ENCODE data around the gene ULK4.
"Not testable (repeated sequence)": the region's sequence is repeated elsewhere in the genome, so short reads cannot be mapped to it uniquely, and the experiment has no call there.

Gene ULK4

DNA sequence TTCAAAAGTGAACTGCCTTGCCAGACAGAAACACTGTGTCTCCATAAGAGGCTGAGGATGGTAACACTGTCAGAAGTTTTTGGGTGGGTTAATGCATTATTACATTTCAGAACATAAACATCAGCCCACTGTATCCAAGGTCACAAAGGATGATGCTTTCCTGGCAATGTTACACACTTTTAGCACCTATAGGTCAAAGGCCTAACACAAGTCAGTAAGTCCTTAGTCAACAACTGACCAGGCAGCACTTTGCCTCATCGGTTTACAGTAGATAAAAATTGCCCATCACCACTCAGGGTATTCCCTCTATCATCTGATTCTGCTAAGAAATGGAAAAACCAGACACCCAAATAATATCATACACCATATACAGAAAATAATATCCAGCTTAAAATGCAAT, 664.2 kb downstream of the ULK4 start:
- no peak overlapping the region for H3K4me3 ChIP-seq (ENCODE audit: low read length in 2 of 2)
- H3K9ac ChIP-seq (ENCODE audit: low read length in 2 of 2), result no peak overlapping the region
- no peaks in the 10 kb centered on the region for H3K27me3 ChIP-seq (ENCODE audit: control insufficient read depth in 1 of 2, insufficient read depth in 2 of 2, low read length in 2 of 2)
- H3K4me1 ChIP-seq (ENCODE audit: control insufficient read depth, insufficient read depth, low read length), result no peaks in the 10 kb centered on the region
- H3K9me3 ChIP-seq (ENCODE audit: control insufficient read depth in 2 of 2, low read length in 2 of 2), result no peaks in the 10 kb centered on the region
- H3K36me3 ChIP-seq (ENCODE audit: control insufficient read depth in 2 of 2, insufficient read depth in 2 of 2, low read length in 2 of 2), result no peaks in the 10 kb centered on the region
- no peak overlapping the region for H3K27ac ChIP-seq (ENCODE audit: low read length)

DNA sequence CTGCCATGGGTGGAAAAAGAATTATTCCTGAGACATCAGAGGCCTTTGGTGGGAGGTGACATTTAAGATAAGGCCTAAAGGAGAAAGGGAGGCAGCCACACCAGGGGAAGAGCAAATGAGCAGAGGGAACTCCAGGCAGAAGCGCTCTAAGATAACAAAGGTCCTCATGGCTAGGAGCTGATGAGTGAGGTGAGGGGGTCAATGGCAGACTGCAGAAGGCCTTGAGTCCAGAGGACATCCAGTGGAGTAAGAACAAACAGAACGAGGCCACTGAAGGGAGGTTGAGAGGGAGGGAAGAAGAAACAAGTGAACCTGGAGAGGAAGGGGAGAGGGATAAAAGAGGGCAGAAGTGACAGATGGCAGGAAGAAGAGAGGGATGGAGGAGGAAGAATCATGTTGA, 665.3 kb downstream of the ULK4 start:
- Histone ChIP-seq H3K4me1 (ENCODE audit: control insufficient read depth, insufficient read depth, low read length) (no peaks in the 10 kb centered on the region), H3K9ac (ENCODE audit: low read length in 2 of 2) (no peak overlapping the region), H3K27ac (ENCODE audit: low read length) (no peak overlapping the region), H3K4me3 (ENCODE audit: low read length in 2 of 2) (no peak overlapping the region), H3K9me3 (ENCODE audit: control insufficient read depth in 2 of 2, low read length in 2 of 2) (no peaks in the 10 kb centered on the region), H3K36me3 (ENCODE audit: control insufficient read depth in 2 of 2, insufficient read depth in 2 of 2, low read length in 2 of 2) (no peaks in the 10 kb centered on the region), H3K27me3 (ENCODE audit: control insufficient read depth in 1 of 2, insufficient read depth in 2 of 2, low read length in 2 of 2) (no peaks in the 10 kb centered on the region)

DNA sequence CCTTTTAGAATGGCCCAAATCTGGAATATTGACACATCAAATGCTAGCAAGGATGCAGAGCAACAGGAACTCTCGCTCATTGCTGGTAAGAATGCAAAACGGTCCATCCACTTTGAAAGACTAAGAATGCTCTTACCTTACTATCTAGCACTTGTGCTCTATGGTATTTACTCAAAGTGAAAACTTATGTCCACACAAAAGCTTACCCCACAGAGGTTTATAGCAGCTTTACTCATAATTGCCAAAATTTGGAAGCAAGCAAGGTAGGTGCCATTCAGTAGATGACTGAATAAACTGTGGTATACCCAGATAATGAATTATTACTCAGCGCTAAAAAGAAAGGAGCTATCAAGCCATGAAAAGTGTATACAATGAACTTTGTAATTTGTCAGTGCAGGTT, 666.2 kb downstream of the ULK4 start:
- H3K36me3 ChIP-seq (ENCODE audit: control insufficient read depth in 2 of 2, insufficient read depth in 2 of 2, low read length in 2 of 2), result no peaks in the 10 kb centered on the region
- H3K27me3 ChIP-seq (ENCODE audit: control insufficient read depth in 1 of 2, insufficient read depth in 2 of 2, low read length in 2 of 2), result no peaks in the 10 kb centered on the region
- no peak overlapping the region for H3K4me3 ChIP-seq (ENCODE audit: low read length in 2 of 2)
- H3K9me3 ChIP-seq (ENCODE audit: control insufficient read depth in 2 of 2, low read length in 2 of 2), result no peaks in the 10 kb centered on the region
- H3K9ac ChIP-seq (ENCODE audit: low read length in 2 of 2), result no peak overlapping the region
- no peak overlapping the region for H3K27ac ChIP-seq (ENCODE audit: low read length)
- H3K4me1 ChIP-seq (ENCODE audit: control insufficient read depth, insufficient read depth, low read length), result no peaks in the 10 kb centered on the region

DNA sequence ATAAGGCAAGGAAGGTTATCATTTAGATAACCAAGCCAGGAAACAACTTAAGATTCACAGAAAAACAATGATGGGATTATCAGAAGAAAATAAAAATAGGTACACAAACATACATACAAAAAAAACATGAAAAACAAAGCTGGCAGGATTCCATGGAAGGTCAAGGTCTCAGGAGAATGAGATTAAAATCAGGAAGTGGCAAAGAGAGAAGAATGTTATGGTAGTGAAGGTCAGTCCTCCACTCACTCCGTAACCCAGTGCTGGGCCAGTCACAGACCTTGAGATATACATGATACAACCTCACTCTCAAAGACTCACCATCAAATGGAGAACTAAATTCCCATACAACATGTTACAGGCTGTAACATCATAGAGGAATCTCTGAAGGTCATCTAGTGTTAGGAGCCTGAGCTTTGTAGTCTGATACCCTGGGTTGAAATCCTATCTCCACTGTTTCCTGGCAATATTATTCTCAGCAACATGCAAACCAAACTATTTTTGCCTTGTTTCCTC, 668.7 kb downstream of the ULK4 start:
- Histone ChIP-seq H3K27me3 (ENCODE audit: control insufficient read depth in 1 of 2, insufficient read depth in 2 of 2, low read length in 2 of 2) (no peaks in the 10 kb centered on the region), H3K4me1 (ENCODE audit: control insufficient read depth, insufficient read depth, low read length) (no peaks in the 10 kb centered on the region), H3K36me3 (ENCODE audit: control insufficient read depth in 2 of 2, insufficient read depth in 2 of 2, low read length in 2 of 2) (no peaks in the 10 kb centered on the region), H3K9me3 (ENCODE audit: control insufficient read depth in 2 of 2, low read length in 2 of 2) (no peaks in the 10 kb centered on the region), H3K9ac (ENCODE audit: low read length in 2 of 2) (no peak overlapping the region), H3K4me3 (ENCODE audit: low read length in 2 of 2) (no peak overlapping the region), H3K27ac (ENCODE audit: low read length) (no peak overlapping the region)

DNA sequence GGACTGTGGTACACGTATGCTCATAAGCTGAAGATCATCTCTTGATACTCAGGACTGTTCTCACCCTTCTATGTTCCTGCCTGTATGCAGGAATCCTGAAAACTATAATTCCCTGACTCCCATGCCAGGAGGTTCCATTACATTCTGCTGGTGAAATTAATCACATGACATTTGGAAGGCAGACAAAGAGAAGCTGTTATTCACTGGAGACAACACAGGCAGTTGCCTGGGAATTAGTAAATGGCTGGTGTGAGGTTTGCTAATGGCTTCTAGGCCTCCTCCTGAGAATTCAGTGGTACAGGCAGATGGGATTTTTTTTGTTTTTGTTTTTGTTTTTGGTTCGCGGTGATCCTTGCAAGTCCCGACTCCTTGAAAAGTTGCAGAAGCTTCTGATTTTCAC, 671.2 kb downstream of the ULK4 start:
- H3K36me3 ChIP-seq (ENCODE audit: control insufficient read depth in 2 of 2, insufficient read depth in 2 of 2, low read length in 2 of 2), result no peaks in the 10 kb centered on the region
- no peak overlapping the region for H3K4me3 ChIP-seq (ENCODE audit: low read length in 2 of 2)
- H3K9ac ChIP-seq (ENCODE audit: low read length in 2 of 2), result no peak overlapping the region
- peaks cover 4% of the 10 kb centered on the region for H3K4me1 ChIP-seq (ENCODE audit: control insufficient read depth, insufficient read depth, low read length)
- no peaks in the 10 kb centered on the region for H3K27me3 ChIP-seq (ENCODE audit: control insufficient read depth in 1 of 2, insufficient read depth in 2 of 2, low read length in 2 of 2)
- H3K27ac ChIP-seq (ENCODE audit: low read length), result no peak overlapping the region
- no peaks in the 10 kb centered on the region for H3K9me3 ChIP-seq (ENCODE audit: control insufficient read depth in 2 of 2, low read length in 2 of 2)

DNA sequence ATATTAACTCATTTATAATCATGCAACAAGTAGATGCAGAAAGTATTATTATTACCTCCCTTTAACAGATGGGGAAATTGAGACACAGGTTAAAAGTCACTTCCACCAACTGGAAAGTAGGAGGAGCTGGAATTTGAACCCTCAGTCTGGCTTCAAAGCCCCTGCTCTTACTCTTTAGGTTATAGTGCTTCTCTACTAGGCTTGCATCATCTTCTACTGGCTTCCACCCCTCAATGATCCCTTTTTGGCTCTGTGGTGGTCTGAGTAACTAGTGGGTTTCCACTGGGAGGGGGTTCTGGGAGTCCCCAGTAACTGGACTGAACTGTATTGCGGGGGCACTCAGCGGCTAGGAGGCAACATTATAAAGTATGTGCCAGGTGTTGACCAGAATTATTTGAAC, 671.6 kb downstream of the ULK4 start:
- H3K9me3 ChIP-seq (ENCODE audit: control insufficient read depth in 2 of 2, low read length in 2 of 2), result no peaks in the 10 kb centered on the region
- no peaks in the 10 kb centered on the region for H3K36me3 ChIP-seq (ENCODE audit: control insufficient read depth in 2 of 2, insufficient read depth in 2 of 2, low read length in 2 of 2)
- no peak overlapping the region for H3K27ac ChIP-seq (ENCODE audit: low read length)
- H3K4me3 ChIP-seq (ENCODE audit: low read length in 2 of 2), result no peak overlapping the region
- no peaks in the 10 kb centered on the region for H3K27me3 ChIP-seq (ENCODE audit: control insufficient read depth in 1 of 2, insufficient read depth in 2 of 2, low read length in 2 of 2)
- H3K4me1 ChIP-seq (ENCODE audit: control insufficient read depth, insufficient read depth, low read length), result peaks cover 4% of the 10 kb centered on the region
- H3K9ac ChIP-seq (ENCODE audit: low read length in 2 of 2), result no peak overlapping the region

DNA sequence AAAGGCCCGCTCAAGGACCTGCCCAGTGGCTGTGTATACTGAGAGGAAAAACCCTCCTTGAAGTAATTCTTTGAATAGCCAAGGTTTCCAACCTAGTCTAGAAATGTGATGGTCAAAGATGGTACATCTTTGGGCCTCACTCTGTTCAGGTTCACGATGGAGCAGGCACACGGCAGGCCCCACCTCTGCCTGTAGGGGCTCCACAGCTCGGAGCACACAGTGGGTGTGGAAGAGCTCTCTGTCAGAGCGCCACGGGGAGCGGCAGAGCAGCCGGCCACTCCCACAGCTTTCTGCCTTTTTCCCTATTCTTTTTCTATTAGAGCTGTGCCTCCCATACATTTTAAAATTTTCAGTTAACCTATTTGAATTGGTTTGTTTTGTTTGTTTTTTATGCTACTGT, 673.1 kb downstream of the ULK4 start:
- no peaks in the 10 kb centered on the region for H3K36me3 ChIP-seq (ENCODE audit: control insufficient read depth in 2 of 2, insufficient read depth in 2 of 2, low read length in 2 of 2)
- H3K4me3 ChIP-seq (ENCODE audit: low read length in 2 of 2), result no peak overlapping the region
- H3K9me3 ChIP-seq (ENCODE audit: control insufficient read depth in 2 of 2, low read length in 2 of 2), result no peaks in the 10 kb centered on the region
- peaks cover 4% of the 10 kb centered on the region for H3K4me1 ChIP-seq (ENCODE audit: control insufficient read depth, insufficient read depth, low read length)
- no peaks in the 10 kb centered on the region for H3K27me3 ChIP-seq (ENCODE audit: control insufficient read depth in 1 of 2, insufficient read depth in 2 of 2, low read length in 2 of 2)
- no peak overlapping the region for H3K27ac ChIP-seq (ENCODE audit: low read length)
- no peak overlapping the region for H3K9ac ChIP-seq (ENCODE audit: low read length in 2 of 2)

DNA sequence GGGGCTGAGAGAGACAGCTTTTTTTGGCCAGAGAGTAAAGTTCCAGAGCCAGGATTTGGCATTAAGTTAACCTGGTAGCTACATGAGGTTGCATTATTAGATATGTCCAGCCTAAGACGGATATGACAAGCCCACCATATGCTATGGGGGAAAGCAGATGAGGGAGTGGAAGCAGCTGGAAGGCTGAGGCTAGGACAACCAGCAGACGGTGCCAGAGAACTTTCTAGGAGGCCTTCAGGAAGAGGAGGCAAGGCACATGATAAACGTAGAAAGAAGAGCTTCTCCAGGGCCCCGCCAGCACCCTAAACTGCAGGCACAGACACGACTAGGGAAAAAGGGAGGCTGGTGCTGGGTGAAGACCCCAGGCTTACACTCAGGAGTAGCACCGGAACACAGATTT, 675.6 kb downstream of the ULK4 start:
- H3K9ac ChIP-seq (ENCODE audit: low read length in 2 of 2), result no peak overlapping the region
- H3K27ac ChIP-seq (ENCODE audit: low read length), result no peak overlapping the region
- peaks cover 4% of the 10 kb centered on the region for H3K4me1 ChIP-seq (ENCODE audit: control insufficient read depth, insufficient read depth, low read length)
- H3K36me3 ChIP-seq (ENCODE audit: control insufficient read depth in 2 of 2, insufficient read depth in 2 of 2, low read length in 2 of 2), result no peaks in the 10 kb centered on the region
- H3K4me3 ChIP-seq (ENCODE audit: low read length in 2 of 2), result no peak overlapping the region
- H3K9me3 ChIP-seq (ENCODE audit: control insufficient read depth in 2 of 2, low read length in 2 of 2), result peaks cover 0 to 2% of the 10 kb centered on the region in 2 donors
- no peaks in the 10 kb centered on the region for H3K27me3 ChIP-seq (ENCODE audit: control insufficient read depth in 1 of 2, insufficient read depth in 2 of 2, low read length in 2 of 2)

DNA sequence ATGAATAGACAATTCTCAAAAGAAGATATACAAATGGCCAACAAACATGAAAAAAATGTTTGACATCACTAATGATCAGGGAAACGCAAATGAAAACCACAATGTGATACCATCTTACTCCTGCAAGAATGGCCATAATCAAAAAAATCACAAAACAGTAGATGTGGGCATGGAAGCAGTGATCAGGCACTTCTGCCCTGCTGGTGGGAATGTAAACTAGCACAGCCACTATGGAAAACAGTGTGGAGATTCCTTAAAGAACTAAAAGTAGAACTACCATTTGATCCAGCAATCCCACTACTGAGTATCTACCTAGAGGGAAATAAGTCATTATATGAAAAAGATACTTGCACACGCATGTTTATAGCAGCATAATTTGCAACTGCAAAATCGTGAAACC, 677.0 kb downstream of the ULK4 start:
- H3K9ac ChIP-seq (ENCODE audit: low read length in 2 of 2); H3K36me3 ChIP-seq (ENCODE audit: control insufficient read depth in 2 of 2, insufficient read depth in 2 of 2, low read length in 2 of 2); H3K4me1 ChIP-seq (ENCODE audit: control insufficient read depth, insufficient read depth, low read length); H3K9me3 ChIP-seq (ENCODE audit: control insufficient read depth in 2 of 2, low read length in 2 of 2); H3K4me3 ChIP-seq (ENCODE audit: low read length in 2 of 2); H3K27ac ChIP-seq (ENCODE audit: low read length); H3K27me3 ChIP-seq (ENCODE audit: control insufficient read depth in 1 of 2, insufficient read depth in 2 of 2, low read length in 2 of 2): not testable (repeated sequence)

DNA sequence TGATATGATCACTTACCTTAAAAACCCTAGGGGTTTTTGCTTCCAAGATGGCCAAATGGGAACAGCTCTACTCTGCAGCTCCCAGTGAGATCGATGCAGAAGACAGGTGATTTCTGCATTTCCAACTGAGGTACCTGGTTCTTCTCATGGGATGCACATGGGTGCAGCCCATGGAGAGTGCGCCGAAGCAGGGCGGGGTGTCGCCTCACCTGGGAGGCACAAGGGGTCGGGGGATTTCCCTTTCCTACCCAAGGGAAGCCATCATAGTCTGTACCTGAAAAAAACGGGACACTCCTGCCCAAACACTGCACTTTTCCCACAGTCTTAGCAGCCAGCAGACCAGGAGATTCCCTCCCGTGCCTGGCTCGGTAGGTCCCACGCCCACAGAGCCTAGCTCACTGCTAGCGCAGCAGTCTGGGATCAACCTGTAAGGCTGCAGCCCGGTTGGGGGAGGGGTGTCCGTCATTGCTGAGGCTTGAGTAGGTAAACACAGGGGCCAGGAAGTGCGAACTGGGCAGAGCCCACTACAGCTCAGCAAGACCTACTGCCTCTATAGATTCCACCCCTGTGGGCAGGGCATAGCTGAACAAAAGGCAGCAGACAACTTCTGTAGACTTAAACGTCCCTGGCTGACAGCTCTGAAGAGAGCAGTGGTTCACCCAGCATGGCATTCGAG, 684.0 kb downstream of the ULK4 start:
- no peaks in the 10 kb centered on the region for H3K4me1 ChIP-seq (ENCODE audit: control insufficient read depth, insufficient read depth, low read length)
- H3K9me3 ChIP-seq (ENCODE audit: control insufficient read depth in 2 of 2, low read length in 2 of 2), result peaks cover 0 to 3% of the 10 kb centered on the region in 2 donors
- H3K36me3 ChIP-seq (ENCODE audit: control insufficient read depth in 2 of 2, insufficient read depth in 2 of 2, low read length in 2 of 2), result no peaks in the 10 kb centered on the region
- no peak overlapping the region for H3K4me3 ChIP-seq (ENCODE audit: low read length in 2 of 2)
- no peak overlapping the region for H3K27ac ChIP-seq (ENCODE audit: low read length)
- no peak overlapping the region for H3K9ac ChIP-seq (ENCODE audit: low read length in 2 of 2)
- H3K27me3 ChIP-seq (ENCODE audit: control insufficient read depth in 1 of 2, insufficient read depth in 2 of 2, low read length in 2 of 2), result no peaks in the 10 kb centered on the region

DNA sequence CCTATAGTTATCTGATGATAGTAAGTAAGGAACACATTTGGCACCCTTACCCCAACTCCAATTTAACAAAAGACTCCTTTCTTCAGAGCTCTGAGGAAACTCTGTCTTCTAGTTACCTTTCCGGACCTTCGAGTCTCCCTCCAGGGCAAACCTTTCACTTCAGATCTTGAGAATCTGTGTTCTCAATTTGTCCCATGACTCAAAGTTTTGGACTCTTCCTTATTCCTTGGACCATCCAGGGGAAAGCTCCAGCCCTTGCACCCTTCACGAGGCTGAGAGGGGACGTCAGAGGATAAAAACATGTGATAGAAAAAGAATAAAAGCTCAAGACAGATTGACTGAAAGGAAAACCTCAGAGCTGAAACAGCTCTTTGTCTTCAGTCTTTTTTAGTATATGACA, 685.7 kb downstream of the ULK4 start:
- Histone ChIP-seq H3K27me3 (ENCODE audit: control insufficient read depth in 1 of 2, insufficient read depth in 2 of 2, low read length in 2 of 2) (no peaks in the 10 kb centered on the region), H3K4me1 (ENCODE audit: control insufficient read depth, insufficient read depth, low read length) (no peaks in the 10 kb centered on the region), H3K9me3 (ENCODE audit: control insufficient read depth in 2 of 2, low read length in 2 of 2) (peaks cover 0 to 3% of the 10 kb centered on the region in 2 donors), H3K9ac (ENCODE audit: low read length in 2 of 2) (no peak overlapping the region), H3K4me3 (ENCODE audit: low read length in 2 of 2) (no peak overlapping the region), H3K36me3 (ENCODE audit: control insufficient read depth in 2 of 2, insufficient read depth in 2 of 2, low read length in 2 of 2) (no peaks in the 10 kb centered on the region), H3K27ac (ENCODE audit: low read length) (no peak overlapping the region)

All from stomach smooth muscle (tissue), 2 donors.